Measurements from ENCODE around the gene MLXIP. TPM values are rescaled to one million over a fixed set of nuclear protein-coding genes. Genes with fewer than 3 reads are reported as not detected.

MLXIP gene
- total and polyA plus RNA-seq, 2 of the 13 experiments (the other 11 are each of a cell fraction or from before 2014, with no cell fraction given): 5.3 to 6.7 TPM

- Histone ChIP-seq H3K4me2 (ENCODE audit: low read depth, low read length) (peak overlapping the region; percentile 64), H3K36me3 (replicated peaks in 1 of 2; ENCODE audit: control insufficient read depth in 1 of 2, insufficient read depth in 2 of 2, low read length in 2 of 2) (peaks cover 3 to 11% of the 10 kb centered on the region in 2 experiments; a peak in 2 of 5 replicates), H3K9me3 (ENCODE audit: low read length) (no peaks in the 10 kb centered on the region), H3K27ac (ENCODE audit: extremely low read length, insufficient read depth, low read length) (no peak overlapping the region), H4K20me1 (ENCODE audit: insufficient read depth, low read length) (0 out of 2 replicates have a peak, but pooled peaks cover 3% of the 10 kb centered on the region), H3K4me3 (replicated peaks in 1 of 3; ENCODE audit: insufficient read depth in 1 of 3, low read depth in 2 of 3, low read length in 3 of 3) (peak overlapping the region in 1 of 3 experiments; percentile 44; a peak in 1 of 6 replicates), H3K4me1 (ENCODE audit: insufficient read depth, low read length) (peaks cover 38% of the 10 kb centered on the region), H3K79me2 (ENCODE audit: insufficient read depth, low read length) (peaks cover 3% of the 10 kb centered on the region), H3K9ac (ENCODE audit: insufficient read depth, low read depth, low read length) (peak overlapping the region; percentile 31; the same call in 1 of the 2 replicates), H2AFZ (ENCODE audit: low read length) (no peak overlapping the region), H3K27me3 (ENCODE audit: control insufficient read depth in 1 of 2, insufficient read depth in 2 of 2, low read length in 2 of 2) (no peaks in the 10 kb centered on the region)
- 33% methylated on average over 11 of the region's 22 CpGs for WGBS (ENCODE audit: low lambda C conversion rate)
- ATAC-seq (peak; percentile 48), FAIRE-seq (peak; percentile 90), DNase-seq (ENCODE audit: low spot score) (peak; percentile 63)
- CTCF ChIA-PET (ENCODE audit: low intra/inter-chr PET ratio, low total read pairs): interaction anchor here (1.0 to 3.0 kb wide), 4 partner anchors 67 to 92 kb away, joined by 3 to 48 read pairs (median 4); no protein-coding TSS in a partner anchor
- in situ Hi-C loops (cut with HindIII; ENCODE audit: extremely low pct_ligation_motif_present, low pct_unique_long_range_greater_than_20kb) (loop anchor here (5.0 kb wide), 1 partner anchor 66 kb away; no protein-coding TSS in a partner anchor), intact Hi-C loops (cut with micrococcal nuclease; ENCODE audit: unreplicated experiment) (loop anchor here (1.0 to 10.0 kb wide), 2 partner anchors 69 to 168 kb away; no protein-coding TSS in a partner anchor)
- BruUV-seq (replicated peaks): no TSS peak
- POLR2A ChIA-PET: interaction anchor here (1.3 kb wide), 1 partner anchor 60 kb away, joined by 5 read pairs; no protein-coding TSS in a partner anchor
- no peak for TF ChIP-seq ZSCAN25 (CRISPR knock-in tag; IDR thresholded peaks at IDR 0.05)
- no peak for TF ChIP-seq ZNF572 (CRISPR knock-in tag; IDR thresholded peaks at IDR 0.05)
- no peak for TF ChIP-seq ZNF510 (CRISPR knock-in tag; IDR thresholded peaks at IDR 0.05; ENCODE audit: low read depth)
- peak; percentile 19; the same call in 1 of the 2 replicates for TF ChIP-seq GATAD2A (CRISPR knock-in tag; IDR thresholded peaks at IDR 0.05)
- TF ChIP-seq ELK4 (CRISPR knock-in tag; IDR thresholded peaks at IDR 0.05; ENCODE audit: borderline replicate concordance): no peak
- TF ChIP-seq EP300 (IDR thresholded peaks at IDR 0.05; ENCODE audit: low read depth in 2 of 2, low read length in 2 of 2): no peak
- no peak for TF ChIP-seq EP300 (CRISPR knock-in tag; IDR thresholded peaks at IDR 0.05; ENCODE audit: borderline replicate concordance)
- no peak for TF ChIP-seq SYNCRIP (IDR thresholded peaks at IDR 0.05; ENCODE audit: insufficient read depth, low read depth, low read length)
- no peak for TF ChIP-seq MAFG (CRISPR knock-in tag; IDR thresholded peaks at IDR 0.05)
- no peak for TF ChIP-seq TERF1 (CRISPR knock-in tag; IDR thresholded peaks at IDR 0.05)
- no peak for TF ChIP-seq GLI4 (CRISPR knock-in tag; IDR thresholded peaks at IDR 0.05; ENCODE audit: borderline replicate concordance)
- no peak for TF ChIP-seq ZNF672 (CRISPR knock-in tag; IDR thresholded peaks at IDR 0.05)
- TF ChIP-seq ZNF839 (CRISPR knock-in tag; IDR thresholded peaks at IDR 0.05; ENCODE audit: borderline replicate concordance): no peak
- TF ChIP-seq ZNF580 (CRISPR knock-in tag; IDR thresholded peaks at IDR 0.05; ENCODE audit: borderline replicate concordance, low read depth): peak; percentile 33; the same call in 1 of the 2 replicates
- TF ChIP-seq GTF2F1 (IDR thresholded peaks at IDR 0.05; ENCODE audit: low read length): no peak
- TF ChIP-seq RFX5 (IDR thresholded peaks at IDR 0.05; ENCODE audit: low read depth, low read length): no peak
Measured at GRCh38 chr12:122123051-122123760, 44.6 kb downstream of the MLXIP start.
